NCI-H524 treated with DMSO at 0.1 percent for 48 hours (cell line): Measurements from ENCODE around the gene KDM5C.

Experiments
- DNase-seq: peaks from one replicate; lab custom pipeline; 2025; lab: John Stamatoyannopoulos, UW

The KDM5C gene

GRCh38 chrX:53250556-53250955 lies 25.5 kb upstream of the KDM5C start:
- no peak for DNase-seq

GRCh38 chrX:53249408-53250042 lies 24.5 kb upstream of the KDM5C start:
- DNase-seq, result no peak

GRCh38 chrX:53247928-53248327 lies 22.9 kb upstream of the KDM5C start:
- no peak for DNase-seq

GRCh38 chrX:53246231-53246630 lies 21.2 kb upstream of the KDM5C start:
- DNase-seq, result no peak

GRCh38 chrX:53244610-53245009 lies 19.6 kb upstream of the KDM5C start:
- DNase-seq, result no peak

- no peak for DNase-seq
Measured at GRCh38 chrX:53242310-53242709, 17.3 kb upstream of the KDM5C start.

GRCh38 chrX:53241558-53241957 lies 16.6 kb upstream of the KDM5C start:
- DNase-seq, result no peak

- DNase-seq, result no peak
Measured at GRCh38 chrX:53239474-53239873, 14.5 kb upstream of the KDM5C start.

GRCh38 chrX:53237056-53237455 lies 12.0 kb upstream of the KDM5C start:
- DNase-seq, result no peak

- no peak for DNase-seq
Measured at GRCh38 chrX:53236025-53236679, 11.1 kb upstream of the KDM5C start.

GRCh38 chrX:53235566-53235965 lies 10.6 kb upstream of the KDM5C start:
- DNase-seq, result no peak

GRCh38 chrX:53234484-53234883 lies 9.5 kb upstream of the KDM5C start:
- no peak for DNase-seq

- DNase-seq, result no peak
Measured at GRCh38 chrX:53233536-53233935, 8.5 kb upstream of the KDM5C start.

- no peak for DNase-seq
Measured at GRCh38 chrX:53230116-53230515, 5.1 kb upstream of the KDM5C start.

GRCh38 chrX:53227224-53227765 lies 2.3 kb upstream of the KDM5C start:
- no peak for DNase-seq

GRCh38 chrX:53223955-53224859 lies 800 bp downstream of the KDM5C start:
- no peak for DNase-seq

- no peak for DNase-seq
Measured at GRCh38 chrX:53223068-53223693, 1.8 kb downstream of the KDM5C start.

GRCh38 chrX:53211391-53211978 lies 13.5 kb downstream of the KDM5C start:
- no peak for DNase-seq

- DNase-seq, result no peak
Measured at GRCh38 chrX:53196678-53197077, 28.3 kb downstream of the KDM5C start.

GRCh38 chrX:53195401-53195800 lies 29.6 kb downstream of the KDM5C start:
- no peak for DNase-seq

GRCh38 chrX:53194308-53194707 lies 30.7 kb downstream of the KDM5C start:
- DNase-seq, result no peak

GRCh38 chrX:53193093-53193492 lies 31.9 kb downstream of the KDM5C start:
- DNase-seq, result no peak
